Thyroid gland (tissue), 4 donors: Measurements from ENCODE around the gene UTP15.

Experiments used
- POLR2A ChIP-seq, 2 donors: fragments of 450-650 bp; IDR thresholded peaks; one replicate each; pipeline ENCODE4 v1.6.1; 2017; ENCODE audit warnings: antibody characterized with exemption in 2 of 2, mild to moderate bottlenecking in 2 of 2, moderate library complexity in 1 of 2
- TF ChIP-seq, protein P1 (sequence below), 6 experiments: fragments of 200-600 bp in 3 of 6; fragments of 450-650 bp in 3 of 6; sonication (generic) in 3 of 6; IDR thresholded peaks; one replicate each; pipeline ENCODE4 v1.5.1; 2016 to 2019; ENCODE audit warnings: antibody characterized with exemption in 6 of 6, mild to moderate bottlenecking in 2 of 6, inconsistent platforms in 1 of 6, moderate library complexity in 1 of 6

DNA sequence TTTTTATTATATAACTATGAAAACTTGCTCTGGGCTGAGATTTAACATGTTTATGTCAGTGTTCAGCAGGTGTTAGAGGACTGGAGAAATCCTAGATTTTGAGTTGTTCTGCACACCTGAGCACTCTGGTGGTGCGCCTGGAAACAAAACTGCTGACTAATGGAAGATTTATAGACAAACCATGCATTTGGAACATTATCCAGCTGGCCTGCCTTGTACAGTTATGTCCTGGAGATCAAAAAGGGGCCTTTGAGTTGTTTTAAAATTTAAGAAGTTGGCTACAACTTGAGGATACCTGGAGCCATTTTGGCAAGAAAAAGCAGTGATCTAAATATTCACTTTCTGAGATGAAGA is 54.8 kb downstream of the UTP15 start:
- TF ChIP-seq, protein P1, sequence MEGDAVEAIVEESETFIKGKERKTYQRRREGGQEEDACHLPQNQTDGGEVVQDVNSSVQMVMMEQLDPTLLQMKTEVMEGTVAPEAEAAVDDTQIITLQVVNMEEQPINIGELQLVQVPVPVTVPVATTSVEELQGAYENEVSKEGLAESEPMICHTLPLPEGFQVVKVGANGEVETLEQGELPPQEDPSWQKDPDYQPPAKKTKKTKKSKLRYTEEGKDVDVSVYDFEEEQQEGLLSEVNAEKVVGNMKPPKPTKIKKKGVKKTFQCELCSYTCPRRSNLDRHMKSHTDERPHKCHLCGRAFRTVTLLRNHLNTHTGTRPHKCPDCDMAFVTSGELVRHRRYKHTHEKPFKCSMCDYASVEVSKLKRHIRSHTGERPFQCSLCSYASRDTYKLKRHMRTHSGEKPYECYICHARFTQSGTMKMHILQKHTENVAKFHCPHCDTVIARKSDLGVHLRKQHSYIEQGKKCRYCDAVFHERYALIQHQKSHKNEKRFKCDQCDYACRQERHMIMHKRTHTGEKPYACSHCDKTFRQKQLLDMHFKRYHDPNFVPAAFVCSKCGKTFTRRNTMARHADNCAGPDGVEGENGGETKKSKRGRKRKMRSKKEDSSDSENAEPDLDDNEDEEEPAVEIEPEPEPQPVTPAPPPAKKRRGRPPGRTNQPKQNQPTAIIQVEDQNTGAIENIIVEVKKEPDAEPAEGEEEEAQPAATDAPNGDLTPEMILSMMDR (IDR thresholded peaks at IDR 0.05): no peak
- TF ChIP-seq POLR2A (IDR thresholded peaks at IDR 0.05): no peak
